ENCODE measurements around the gene TEKT1. TPM values are rescaled to one million over a fixed set of nuclear protein-coding genes. Genes with fewer than 3 reads are reported as not detected.

TEKT1 gene
- total RNA-seq (2011; cell fraction: chromatin; rRNA removed; ENCODE audit: low replicate concordance) = not detected in 2 replicates
- total RNA-seq (2011; cell fraction: nucleolus; rRNA removed) = not detected in 2 replicates
- total RNA-seq (2011; cell fraction: nucleoplasm; rRNA removed) = not detected in 2 replicates
- total RNA-seq (2014; rRNA removed) = not detected in 2 replicates
- total RNA-seq (2014; rRNA removed; fragmentation: Illumina TruSeq; extraction: Trizol) = not detected in 2 replicates
- not detected in 2 replicates for total RNA-seq (2015; rRNA removed; fragmentation: Illumina TruSeq; extraction: Trizol)
- not detected in 2 replicates for total RNA-seq (2021)
- not detected in 2 replicates for polyA plus RNA-seq (2011; rRNA removed)
- polyA plus RNA-seq (2011; cell fraction: cytosol; rRNA removed) = not detected in 2 replicates
- not detected in 2 replicates for polyA plus RNA-seq (2011; cell fraction: nucleus; rRNA removed)
- not detected in 2 replicates for polyA plus RNA-seq (2012)
- not detected in 2 replicates for polyA plus RNA-seq (2014; fragmentation: Illumina TruSeq; extraction: Trizol)
- under 1 TPM in 1 of 2 experiments, not detected in 1; 0.06 TPM for polyA plus RNA-seq (2014; fragmentation: Nextera tagmentation; extraction: Ambion mirVana)
- polyA plus RNA-seq (2014; rRNA removed) = not detected in 2 replicates
- 0.06 TPM in 1 of 2 replicates, not detected in the other for polyA minus RNA-seq (2011; rRNA and poly(A)+ RNA removed)
- polyA minus RNA-seq (2011; cell fraction: cytosol; rRNA and poly(A)+ RNA removed) = not detected in 2 replicates
- polyA minus RNA-seq (2011; cell fraction: nucleus; rRNA and poly(A)+ RNA removed) = not detected in 2 replicates
- percentile 3 among the genes with signal in this experiment for Bru-seq, nascent RNA
- BruChase-seq, experiment 1, labeled RNA remaining after a 2-hour chase = not detected
- percentile 6 among the genes with signal in this experiment for BruChase-seq, experiment 2, labeled RNA remaining after a 6-hour chase
- long read RNA-seq, experiment 1 = 0 reads
- long read RNA-seq, experiment 2 = 0 reads
- long read RNA-seq, experiment 3 = 0 reads

DNA sequence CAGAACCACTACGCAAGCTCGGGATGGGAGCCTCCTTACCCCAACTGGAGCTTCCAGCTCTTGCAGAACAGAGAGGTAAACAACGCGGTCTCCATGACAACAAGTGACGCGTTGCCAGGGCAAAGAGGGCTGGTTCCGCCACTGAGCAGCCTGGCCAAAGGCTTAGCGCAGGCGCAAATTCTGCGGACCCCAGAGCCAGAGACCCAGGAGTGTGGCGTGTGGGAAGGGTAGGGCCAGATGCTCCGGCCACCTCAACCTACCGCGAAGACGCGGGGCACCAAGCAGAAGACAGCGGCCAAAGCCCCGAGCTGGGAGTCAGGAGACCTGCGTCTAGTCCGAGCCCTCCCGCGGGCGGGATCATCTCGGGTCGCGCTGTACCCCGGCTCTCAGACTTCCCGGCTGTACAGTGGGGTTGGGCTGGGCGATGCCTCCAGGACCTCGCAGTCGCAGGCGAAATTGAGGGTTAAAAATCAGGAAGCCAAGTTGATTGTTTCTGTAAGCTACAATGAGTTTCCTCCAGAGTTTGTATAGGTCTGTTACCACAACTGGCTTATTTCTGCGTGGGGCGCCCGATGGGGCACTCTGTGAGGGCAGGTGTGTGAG, at the start of gene TEKT1:
TEKT1 (minus strand) TSS at position 69 of the 603 bp plus-strand sequence. CDS start 1,353 bp downstream, outside the sequence.
- no TSS peak for BruUV-seq (replicated peaks)
- Histone ChIP-seq H3K9ac (ENCODE audit: insufficient read depth in 1 of 2, low read depth in 2 of 2, low read length in 2 of 2) (no peak within 1 kb of the TSS; a peak in 1 of 4 replicates), H3K4me3 (no peak within 1 kb of the TSS), H3K79me2 (ENCODE audit: control insufficient read depth, insufficient read depth, low read length) (no peaks in the 10 kb centered on the region), H2AFZ (ENCODE audit: low read depth, low read length) (no peak within 1 kb of the TSS), H3K27me3 (ENCODE audit: control insufficient read depth in 2 of 2, insufficient read depth in 2 of 2, low read length in 2 of 2) (peaks cover 13 to 25% of the 10 kb centered on the region in 2 experiments; a peak in 4 of 5 replicates), H4K20me1 (replicated peaks; ENCODE audit: control insufficient read depth, insufficient read depth, low read length) (no peaks in the 10 kb centered on the region), H3K4me2 (ENCODE audit: insufficient read depth, low read length) (no peak within 1 kb of the TSS), H3K27ac (ENCODE audit: extremely low read depth, low read depth, low read length) (no peak within 1 kb of the TSS), H3K36me3 (ENCODE audit: control insufficient read depth, insufficient read depth, low read length) (no peaks in the 10 kb centered on the region), H3K9me1 (ENCODE audit: control insufficient read depth, insufficient read depth, low read length) (no peaks in the 10 kb centered on the region), H3K4me1 (replicated peaks in 1 of 2; ENCODE audit: control insufficient read depth in 2 of 2, insufficient read depth in 2 of 2, low read length in 2 of 2) (peaks cover 0 to 5% of the 10 kb centered on the region in 2 experiments; a peak in 2 of 5 replicates), H3K9me3 (replicated peaks; ENCODE audit: control insufficient read depth, insufficient read depth, low read depth, low read length) (no peaks in the 10 kb centered on the region)
- CTCF ChIA-PET (ENCODE audit: low intra/inter-chr PET ratio) = no interaction called here
- FAIRE-seq (no peak), DNase-seq (ENCODE audit: extremely low read depth in 1 of 4, low spot score in 3 of 4) (peak in 2 of 4 experiments; percentile 12 to 22), ATAC-seq (peak; percentile 54; the same call in 2 of the 3 replicates)
- 3% methylated on average over 27 of the region's 35 CpGs for WGBS (ENCODE audit: insufficient coverage, low coverage, missing lambda C conversion rate)
- in situ Hi-C loops (cut with MboI) = no loop called here
- intact Hi-C loops (cut with micrococcal nuclease) = no loop called here
- POLR2A ChIA-PET = interaction anchor here (0.7 to 0.8 kb wide), 2 partner anchors 9 to 20 kb away, joined by 3 read pairs; no protein-coding TSS in a partner anchor
- TF ChIP-seq XRCC4 (IDR thresholded peaks at IDR 0.05; ENCODE audit: extremely low read depth, insufficient read depth, insufficient read length) = no peak
- no peak for TF ChIP-seq PHB2 (IDR thresholded peaks at IDR 0.05; ENCODE audit: low read depth)
- no peak for TF ChIP-seq ZFPM2 (CRISPR knock-in tag; IDR thresholded peaks at IDR 0.05)
- no peak for TF ChIP-seq ZKSCAN8 (CRISPR knock-in tag; IDR thresholded peaks at IDR 0.05)
- TF ChIP-seq HDAC2 (IDR thresholded peaks at IDR 0.05) = no peak
- no peak for TF ChIP-seq NUFIP1 (IDR thresholded peaks at IDR 0.05; ENCODE audit: partially characterized antibody)
- TF ChIP-seq, protein P1, sequence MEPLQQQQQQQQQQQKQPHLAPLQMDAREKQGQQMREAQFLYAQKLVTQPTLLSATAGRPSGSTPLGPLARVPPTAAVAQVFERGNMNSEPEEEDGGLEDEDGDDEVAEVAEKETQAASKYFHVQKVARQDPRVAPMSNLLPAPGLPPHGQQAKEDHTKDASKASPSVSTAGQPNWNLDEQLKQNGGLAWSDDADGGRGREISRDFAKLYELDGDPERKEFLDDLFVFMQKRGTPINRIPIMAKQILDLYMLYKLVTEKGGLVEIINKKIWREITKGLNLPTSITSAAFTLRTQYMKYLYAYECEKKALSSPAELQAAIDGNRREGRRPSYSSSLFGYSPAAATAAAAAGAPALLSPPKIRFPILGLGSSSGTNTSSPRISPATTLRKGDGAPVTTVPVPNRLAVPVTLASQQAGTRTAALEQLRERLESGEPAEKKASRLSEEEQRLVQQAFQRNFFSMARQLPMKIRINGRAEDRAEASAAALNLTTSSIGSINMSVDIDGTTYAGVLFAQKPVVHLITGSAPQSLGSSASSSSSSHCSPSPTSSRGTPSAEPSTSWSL (CRISPR knock-in tag; IDR thresholded peaks at IDR 0.05; ENCODE audit: borderline replicate concordance) = no peak
- TF ChIP-seq ZNF354B (CRISPR knock-in tag; IDR thresholded peaks at IDR 0.05) = no peak
- no peak for TF ChIP-seq MCM7 (IDR thresholded peaks at IDR 0.05)
- TF ChIP-seq, protein P2, sequence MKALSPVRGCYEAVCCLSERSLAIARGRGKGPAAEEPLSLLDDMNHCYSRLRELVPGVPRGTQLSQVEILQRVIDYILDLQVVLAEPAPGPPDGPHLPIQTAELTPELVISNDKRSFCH (CRISPR knock-in tag; IDR thresholded peaks at IDR 0.05) = no peak
- TF ChIP-seq, protein P2 (tag; IDR thresholded peaks at IDR 0.05) = no peak
- TF ChIP-seq PURB (CRISPR knock-in tag; IDR thresholded peaks at IDR 0.05; ENCODE audit: low read depth) = no peak
- TF ChIP-seq ZKSCAN3 (CRISPR knock-in tag; IDR thresholded peaks at IDR 0.05) = no peak
- TF ChIP-seq ZNF134 (CRISPR knock-in tag; conservative IDR thresholded peaks at IDR 0.05) = no peak
- peak in 1 of 2 experiments; percentile 50; a peak in 1 of 4 replicates for TF ChIP-seq NRF1 (conservative IDR thresholded peaks at IDR 0.05 in 1 of 2, IDR thresholded peaks at IDR 0.05 in 1 of 2)
- TF ChIP-seq RFX5 (IDR thresholded peaks at IDR 0.05; ENCODE audit: low read depth, low read length) = peak; percentile 94
- no peak for TF ChIP-seq ZC3H8 (IDR thresholded peaks at IDR 0.05)
- TF ChIP-seq IRF2 (CRISPR knock-in tag; IDR thresholded peaks at IDR 0.05) = no peak
- TF ChIP-seq HMG20B (CRISPR knock-in tag; IDR thresholded peaks at IDR 0.05) = no peak
- no peak for TF ChIP-seq HDAC3 (IDR thresholded peaks at IDR 0.05; ENCODE audit: borderline replicate concordance, partially characterized antibody)
- TF ChIP-seq RFX1 (IDR thresholded peaks at IDR 0.05) = peak; percentile 85
